NCI-H2107 treated with DMSO at 0.1 percent for 48 hours (cell line): ENCODE results near the gene FAM163A.
"Not testable (repeated sequence)": the region's sequence is repeated elsewhere in the genome, so short reads cannot be mapped to it uniquely, and the experiment has no call there.

Experiments
- DNase-seq: peaks from one replicate; lab custom pipeline; 2025; ENCODE audit not compliant: unreplicated experiment; lab: John Stamatoyannopoulos, UW

Gene FAM163A

DNA sequence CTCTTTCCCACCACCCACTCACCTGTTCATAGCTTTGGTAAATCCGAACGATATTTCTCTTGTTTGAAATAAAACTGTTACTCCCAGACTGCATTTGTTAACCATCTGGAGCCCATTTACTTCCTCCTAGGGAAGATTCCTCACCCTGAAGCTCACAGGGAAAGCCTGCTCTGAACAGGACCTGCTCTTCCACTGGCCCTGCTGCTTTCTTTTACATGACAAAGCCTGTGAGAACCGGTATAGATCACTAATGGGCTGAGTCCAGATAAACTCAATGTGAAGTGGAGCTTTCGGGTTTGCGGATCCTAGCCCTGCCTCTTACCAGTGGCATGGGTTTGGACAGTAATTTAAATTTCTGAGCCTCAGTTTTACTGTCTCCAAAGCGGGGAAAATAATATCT, 45.2 kb downstream of the FAM163A start:
- no peak for DNase-seq

- no peak for DNase-seq
These were observed 50.2 kb downstream of the FAM163A start for GRCh38 chr1:179793281-179793680.

DNA sequence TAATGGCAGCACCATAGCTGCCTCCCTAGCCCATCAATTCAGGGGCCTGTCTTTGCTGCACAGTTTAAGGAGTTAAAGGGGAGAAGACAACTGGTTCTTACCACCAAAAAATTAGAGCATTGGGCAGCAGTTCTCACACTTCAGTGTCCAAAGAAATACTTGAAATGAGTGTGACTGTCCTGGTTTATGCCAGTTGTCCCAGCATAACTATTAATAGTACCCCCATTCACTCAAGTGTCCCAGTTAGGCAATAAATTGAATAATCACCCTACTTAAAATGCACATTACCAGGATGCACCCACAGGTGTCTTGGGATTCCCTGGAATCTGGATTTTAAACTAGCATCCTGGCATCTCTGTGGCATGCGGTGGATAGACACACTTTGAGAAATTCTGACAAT, 51.1 kb downstream of the FAM163A start:
- no peak for DNase-seq

DNA sequence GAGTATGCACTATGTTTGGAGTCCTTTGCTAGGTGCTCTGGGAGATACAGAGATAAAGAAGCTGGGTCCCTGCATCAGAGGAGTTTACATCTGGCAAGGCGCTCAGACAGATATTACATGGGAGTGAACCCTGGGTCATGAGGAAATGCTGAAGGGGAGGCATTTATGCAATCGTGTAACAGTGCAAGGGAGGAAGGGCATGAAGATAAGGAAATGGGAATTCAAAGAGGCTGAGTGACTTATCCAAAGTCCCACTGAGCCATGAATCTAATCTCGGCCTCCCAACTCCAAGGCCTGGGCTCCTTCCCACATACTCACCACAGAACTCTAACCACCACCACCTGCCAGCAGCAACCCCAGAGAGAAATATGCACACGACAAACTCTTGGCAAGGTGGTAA, 51.6 kb downstream of the FAM163A start:
- no peak for DNase-seq

GRCh38 chr1:179798213-179798863, 55.2 kb downstream of the FAM163A start:
- DNase-seq: no peak

GRCh38 chr1:179798864-179799516, 55.9 kb downstream of the FAM163A start:
- no peak for DNase-seq

DNA sequence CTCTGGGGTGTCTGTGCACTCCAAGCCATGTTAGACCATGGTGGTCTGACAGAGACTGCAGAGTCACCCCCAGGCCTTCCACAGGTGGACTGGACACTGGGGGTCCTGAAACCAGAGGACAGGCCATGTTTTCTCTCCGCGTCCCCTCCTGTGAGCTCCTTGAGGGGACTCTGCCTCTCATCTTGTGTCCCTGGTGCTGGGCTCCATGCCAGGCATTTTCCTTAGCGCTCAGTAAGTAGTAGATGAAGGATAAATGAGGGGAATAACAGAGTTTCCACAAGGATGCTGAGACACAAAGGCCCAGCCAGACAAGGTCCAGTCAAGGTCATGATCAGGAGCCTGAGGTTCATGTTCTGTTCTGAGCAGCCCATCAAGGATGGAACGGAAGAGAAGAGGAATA, 57.4 kb downstream of the FAM163A start:
- DNase-seq: no peak

DNA sequence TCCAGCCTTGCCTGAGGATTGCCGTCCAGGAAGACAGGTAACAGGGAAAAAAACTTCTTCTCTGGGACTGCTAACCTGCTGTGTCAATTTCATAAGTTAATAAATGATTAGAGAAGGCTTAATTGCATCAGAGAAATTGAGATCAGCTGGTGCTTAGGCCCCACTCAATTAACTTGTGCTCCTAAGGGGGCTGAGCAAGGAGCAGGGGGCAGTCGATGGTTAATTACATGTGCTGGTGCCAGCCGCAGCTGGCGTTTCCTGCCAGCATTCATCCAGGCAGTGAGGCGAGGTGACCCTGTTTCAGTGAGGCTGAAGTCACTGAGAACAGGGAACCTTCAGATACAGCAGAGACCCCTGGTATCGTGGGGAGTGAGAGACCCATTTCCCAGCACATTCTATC, 60.0 kb downstream of the FAM163A start:
- no peak for DNase-seq

- DNase-seq: no peak
These were observed 60.8 kb downstream of the FAM163A start for GRCh38 chr1:179803918-179804317.

- DNase-seq: not testable (repeated sequence)
These were observed 61.3 kb downstream of the FAM163A start for GRCh38 chr1:179804417-179804816.

GRCh38 chr1:179805291-179806195, 62.5 kb downstream of the FAM163A start:
- no peak for DNase-seq

- no peak for DNase-seq
These were observed 63.2 kb downstream of the FAM163A start for GRCh38 chr1:179806333-179806732.

- DNase-seq: no peak
These were observed 64.2 kb downstream of the FAM163A start for GRCh38 chr1:179807291-179807690.

DNA sequence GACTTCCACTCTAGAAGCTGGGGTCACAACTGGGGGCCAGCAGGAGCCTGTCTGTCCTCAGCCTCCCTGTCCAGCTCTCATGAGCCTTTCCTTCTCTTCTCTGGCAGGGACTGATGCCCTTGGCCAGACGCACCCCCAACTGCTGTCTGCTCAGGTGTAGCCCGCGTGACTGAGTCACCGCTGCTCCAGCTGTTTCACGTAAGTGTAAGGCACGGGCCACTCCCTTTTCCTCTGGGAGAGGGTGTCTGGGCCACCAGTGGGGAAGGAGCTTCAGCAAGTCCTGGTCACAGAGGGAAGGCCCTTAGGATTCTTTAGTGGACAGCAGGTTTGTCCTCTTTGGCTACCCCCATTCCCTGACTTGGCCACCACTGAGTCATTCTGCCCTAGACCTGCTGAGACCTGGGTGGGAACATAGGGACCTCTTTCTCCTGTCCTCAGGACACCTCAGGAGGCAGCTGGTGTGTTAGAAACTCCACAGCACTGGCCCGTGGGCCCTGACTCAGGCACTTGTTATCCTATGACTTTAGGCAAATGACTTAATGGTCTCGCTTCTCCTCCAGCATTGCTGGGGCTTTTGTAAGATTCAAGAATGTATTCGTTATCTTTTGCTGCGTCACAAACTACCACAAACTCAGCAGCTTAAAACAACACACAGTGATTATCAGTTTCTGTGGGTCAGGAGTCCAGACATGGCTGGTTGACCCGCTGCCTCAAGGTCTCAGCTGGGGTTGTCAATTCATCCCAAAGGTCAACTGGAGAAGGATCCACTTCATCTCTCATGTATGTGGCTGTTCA, 64.8 kb downstream of the FAM163A start:
- DNase-seq: no peak

DNA sequence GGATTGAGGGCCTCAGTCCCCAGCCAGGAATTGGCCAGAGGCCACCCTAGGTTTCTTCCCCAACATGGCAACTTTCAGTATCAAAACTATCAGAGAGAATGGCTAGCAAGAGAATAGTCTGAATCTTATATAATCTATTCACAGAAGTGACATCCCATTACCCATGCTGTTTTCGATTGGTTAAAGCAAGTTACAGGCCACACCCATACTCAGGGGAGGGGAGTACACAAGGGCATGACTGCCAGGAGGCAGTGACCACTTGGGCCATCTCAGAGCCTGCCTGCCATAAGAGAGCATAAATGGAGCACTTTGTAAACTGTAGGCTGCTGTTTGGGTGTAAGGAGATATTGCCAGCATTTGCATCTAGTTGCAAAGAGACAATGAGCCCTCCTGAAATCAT, 65.4 kb downstream of the FAM163A start:
- DNase-seq: no peak

- DNase-seq: peak; percentile 46
These were observed 66.6 kb downstream of the FAM163A start for GRCh38 chr1:179809506-179810366.

- DNase-seq: no peak
These were observed 67.2 kb downstream of the FAM163A start for GRCh38 chr1:179810367-179810715.

DNA sequence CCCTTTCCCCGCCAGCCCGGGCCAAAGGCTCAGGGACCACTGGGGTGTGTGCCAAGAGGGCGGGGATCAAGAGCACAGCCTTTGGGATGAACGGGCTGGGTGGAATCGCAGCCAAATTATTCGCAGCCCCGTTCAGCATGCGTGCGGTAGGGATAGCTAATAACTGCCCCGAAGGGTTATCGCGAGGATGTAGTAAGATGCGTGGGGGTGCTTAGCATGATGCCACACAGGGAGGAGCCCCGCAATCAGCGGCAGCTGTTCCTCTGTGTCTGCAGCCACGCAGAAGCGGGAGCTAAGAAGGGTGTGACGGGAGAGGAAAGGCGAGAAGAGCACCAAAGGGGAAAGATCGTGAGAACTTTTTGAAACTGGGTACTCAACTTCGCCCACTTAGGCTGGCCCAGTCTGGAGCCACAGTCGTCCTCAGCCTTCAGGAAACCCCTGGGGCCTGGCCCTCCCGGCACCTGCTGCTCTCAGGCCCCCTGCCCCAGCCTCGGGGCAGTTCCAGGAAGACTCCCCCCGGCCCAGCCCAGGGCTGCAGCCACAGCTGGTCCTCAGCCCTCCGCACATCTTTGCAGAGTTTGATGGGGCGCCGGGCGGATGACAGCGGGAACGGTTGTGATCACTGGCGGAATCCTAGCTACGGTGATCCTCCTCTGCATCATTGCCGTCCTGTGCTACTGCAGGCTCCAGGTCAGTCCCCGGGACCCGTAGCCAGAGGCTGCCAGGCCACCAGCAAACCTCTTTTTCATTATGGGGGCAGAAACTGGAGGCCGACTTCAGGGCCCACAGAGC, 69.6 kb downstream of the FAM163A start:
- no peak for DNase-seq
